Endothelial cell (in vitro differentiated cells): ENCODE results near the gene ACIN1. TPM values are rescaled to one million over a fixed set of nuclear protein-coding genes. Genes with fewer than 3 reads are reported as not detected.

Source experiments
- DNase-seq: peaks from one replicate; pipeline ENCODE4 v3.0.0; 2021; ENCODE audit warnings: low spot score
- H3K27ac Mint-ChIP-seq: one replicate; pipeline ENCODE4 v1.8.0; 2021; ENCODE audit warnings: mixed read lengths, inconsistent platforms; ENCODE audit not compliant: unreplicated experiment
- H3K27me3 Mint-ChIP-seq: one replicate; pipeline ENCODE4 v1.8.0; 2021; ENCODE audit warnings: mild to moderate bottlenecking, moderate library complexity, mixed read lengths, inconsistent platforms; ENCODE audit not compliant: unreplicated experiment
- H3K36me3 Mint-ChIP-seq: one replicate; pipeline ENCODE4 v1.8.0; 2021; ENCODE audit warnings: mild to moderate bottlenecking, low read depth, mixed read lengths, inconsistent platforms; ENCODE audit not compliant: unreplicated experiment
- H3K4me1 Mint-ChIP-seq: one replicate; pipeline ENCODE4 v1.8.0; 2021; ENCODE audit warnings: mild to moderate bottlenecking, mixed read lengths, inconsistent platforms; ENCODE audit not compliant: unreplicated experiment
- H3K4me3 Mint-ChIP-seq: one replicate; pipeline ENCODE4 v1.8.0; 2021; ENCODE audit warnings: mild to moderate bottlenecking, mixed read lengths, inconsistent platforms; ENCODE audit not compliant: unreplicated experiment
- H3K9me3 Mint-ChIP-seq: one replicate; pipeline ENCODE4 v1.8.0; 2021; ENCODE audit warnings: mixed read lengths, inconsistent platforms; ENCODE audit not compliant: unreplicated experiment
- total RNA-seq: library from RNA; stranded (reverse); fragmentation: NEBNext Ultra II Directional; extraction: Animal tissue kit (Norgen Biotek cat#: 25700); gene quantifications from one replicate; pipeline ENCODE4 v1.2.1, GENCODE V29; 2021; ENCODE audit not compliant: unreplicated experiment
- TF ChIP-seq, protein P1 (sequence below): fragments of 200-600 bp; sonication (generic); IDR thresholded peaks from one replicate; pipeline ENCODE4 v1.5.0; 2021; ENCODE audit warnings: antibody characterized with exemption; ENCODE audit not compliant: unreplicated experiment

Gene ACIN1
- total RNA-seq, 1 donor from 2014 or later, result 226 TPM

DNA sequence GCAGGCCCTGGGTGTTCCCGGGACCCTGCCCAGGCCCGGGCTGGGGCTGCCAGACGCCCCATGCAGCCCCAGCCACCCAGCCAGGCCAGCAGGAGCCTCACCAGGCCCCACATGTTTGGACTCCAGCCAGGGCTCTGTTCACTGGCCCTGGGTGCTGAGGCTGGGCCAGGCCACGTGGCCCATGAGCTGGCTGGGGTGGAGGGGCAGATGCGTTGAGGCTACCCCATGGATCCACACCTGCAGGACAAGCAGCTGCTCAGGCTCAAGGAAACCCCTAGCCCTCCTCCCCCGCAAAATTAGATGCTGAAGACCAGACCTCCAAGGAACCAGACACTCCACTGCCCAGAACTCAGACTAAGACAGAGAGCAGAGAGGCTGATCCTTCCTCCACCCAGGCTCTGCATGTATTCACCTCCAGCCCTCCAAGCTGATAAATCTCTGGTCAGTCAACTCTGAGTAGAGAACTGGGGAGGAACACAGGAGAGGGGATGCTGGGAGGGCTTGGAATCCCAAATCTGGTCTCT lies 39.3 kb downstream of the ACIN1 start:
- peaks cover 15% of the 10 kb centered on the region for H3K4me1 Mint-ChIP-seq
- TF ChIP-seq, protein P1, sequence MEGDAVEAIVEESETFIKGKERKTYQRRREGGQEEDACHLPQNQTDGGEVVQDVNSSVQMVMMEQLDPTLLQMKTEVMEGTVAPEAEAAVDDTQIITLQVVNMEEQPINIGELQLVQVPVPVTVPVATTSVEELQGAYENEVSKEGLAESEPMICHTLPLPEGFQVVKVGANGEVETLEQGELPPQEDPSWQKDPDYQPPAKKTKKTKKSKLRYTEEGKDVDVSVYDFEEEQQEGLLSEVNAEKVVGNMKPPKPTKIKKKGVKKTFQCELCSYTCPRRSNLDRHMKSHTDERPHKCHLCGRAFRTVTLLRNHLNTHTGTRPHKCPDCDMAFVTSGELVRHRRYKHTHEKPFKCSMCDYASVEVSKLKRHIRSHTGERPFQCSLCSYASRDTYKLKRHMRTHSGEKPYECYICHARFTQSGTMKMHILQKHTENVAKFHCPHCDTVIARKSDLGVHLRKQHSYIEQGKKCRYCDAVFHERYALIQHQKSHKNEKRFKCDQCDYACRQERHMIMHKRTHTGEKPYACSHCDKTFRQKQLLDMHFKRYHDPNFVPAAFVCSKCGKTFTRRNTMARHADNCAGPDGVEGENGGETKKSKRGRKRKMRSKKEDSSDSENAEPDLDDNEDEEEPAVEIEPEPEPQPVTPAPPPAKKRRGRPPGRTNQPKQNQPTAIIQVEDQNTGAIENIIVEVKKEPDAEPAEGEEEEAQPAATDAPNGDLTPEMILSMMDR, result no peak
- H3K27ac Mint-ChIP-seq, result no peak overlapping the region

GRCh38 chr14:23055147-23055550 lies 39.8 kb downstream of the ACIN1 start:
- no peak for DNase-seq
- Mint-ChIP-seq H3K36me3 (peaks cover 12% of the 10 kb centered on the region), H3K27ac (no peak overlapping the region), H3K4me3 (peak overlapping the region; percentile 4), H3K4me1 (peaks cover 14% of the 10 kb centered on the region), H3K27me3 (peaks cover 5% of the 10 kb centered on the region), H3K9me3 (no peaks in the 10 kb centered on the region)
- TF ChIP-seq, protein P1, result no peak

More for the DNA sequence above, 39.3 kb downstream of the ACIN1 start:
- no peaks in the 10 kb centered on the region for H3K9me3 Mint-ChIP-seq
- peak overlapping the region; percentile 91 for H3K4me3 Mint-ChIP-seq
- H3K36me3 Mint-ChIP-seq, result peaks cover 8% of the 10 kb centered on the region
- no peak for DNase-seq
- H3K27me3 Mint-ChIP-seq, result peaks cover 6% of the 10 kb centered on the region

DNA sequence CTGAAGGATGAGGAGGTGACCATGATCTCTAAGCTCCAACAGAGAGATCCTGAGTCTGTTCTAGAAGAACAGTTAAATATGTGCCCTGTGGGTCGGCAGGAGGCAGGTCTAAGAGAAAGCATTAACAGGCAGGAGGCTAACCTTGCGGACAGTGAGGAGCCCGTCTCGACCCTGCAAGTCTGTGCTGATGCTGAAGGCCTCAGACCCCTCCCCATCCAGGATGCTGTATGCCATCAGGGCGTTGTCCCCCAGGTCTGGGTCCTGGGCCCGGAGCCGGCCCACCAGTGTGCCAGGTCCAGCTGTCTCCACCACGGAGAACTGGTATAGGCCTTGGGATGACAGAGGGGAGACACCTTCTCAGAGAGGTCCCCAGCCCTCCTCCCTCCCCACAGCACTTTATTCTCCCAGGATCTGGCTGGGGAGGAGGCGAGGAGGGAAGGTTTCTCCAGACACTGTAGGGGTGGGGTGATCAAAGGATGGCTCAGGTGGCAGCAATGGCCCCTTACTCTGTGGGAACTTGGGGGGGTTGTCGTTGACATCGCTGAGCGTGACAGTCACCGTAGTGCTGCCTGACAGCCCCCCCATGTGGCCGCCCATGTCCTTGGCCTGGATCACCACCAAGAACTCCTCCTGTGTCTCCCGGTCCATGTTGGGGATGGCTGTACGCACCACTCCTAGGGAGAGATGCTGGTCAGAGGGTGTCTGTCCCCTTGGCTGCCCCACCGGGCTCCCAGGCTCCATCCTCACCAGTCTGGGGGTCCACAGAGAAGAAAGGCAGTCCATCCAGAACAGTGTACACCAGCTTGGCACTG lies 40.7 kb downstream of the ACIN1 start:
- TF ChIP-seq, protein P1, result peak; percentile 28
- Mint-ChIP-seq H3K27me3 (peaks cover 3% of the 10 kb centered on the region), H3K36me3 (peaks cover 13% of the 10 kb centered on the region), H3K4me1 (peaks cover 11% of the 10 kb centered on the region), H3K9me3 (no peaks in the 10 kb centered on the region), H3K4me3 (no peak overlapping the region), H3K27ac (no peak overlapping the region)
- peak; percentile 46 for DNase-seq

GRCh38 chr14:23053426-23053825 lies 41.5 kb downstream of the ACIN1 start:
- peaks cover 10% of the 10 kb centered on the region for H3K4me1 Mint-ChIP-seq
- TF ChIP-seq, protein P1, result no peak
- H3K9me3 Mint-ChIP-seq, result no peaks in the 10 kb centered on the region
- H3K27me3 Mint-ChIP-seq, result peaks cover 4% of the 10 kb centered on the region
- H3K27ac Mint-ChIP-seq, result no peak overlapping the region
- no peak for DNase-seq
- peaks cover 11% of the 10 kb centered on the region for H3K36me3 Mint-ChIP-seq
- H3K4me3 Mint-ChIP-seq, result no peak overlapping the region

- Mint-ChIP-seq H3K27ac (no peak overlapping the region), H3K36me3 (peaks cover 12% of the 10 kb centered on the region), H3K9me3 (no peaks in the 10 kb centered on the region)
Measured at GRCh38 chr14:23052671-23053070, 42.3 kb downstream of the ACIN1 start.

More at GRCh38 chr14:23052671-23053070, 42.3 kb downstream of the ACIN1 start:
- DNase-seq, result no peak
- TF ChIP-seq, protein P1, result no peak
- no peak overlapping the region for H3K4me3 Mint-ChIP-seq
- H3K27me3 Mint-ChIP-seq, result peaks cover 6% of the 10 kb centered on the region
- H3K4me1 Mint-ChIP-seq, result peaks cover 8% of the 10 kb centered on the region
